ENCODE results near the gene OR5L2. TPM values are rescaled to one million over a fixed set of nuclear protein-coding genes. Genes with fewer than 3 reads are reported as not detected.
"Not testable (repeated sequence)": the region's sequence is repeated elsewhere in the genome, so short reads cannot be mapped to it uniquely, and the experiment has no call there.

OR5L2 gene
- not detected for polyA plus RNA-seq (ENCODE audit: insufficient read length in 4 of 4)

DNA sequence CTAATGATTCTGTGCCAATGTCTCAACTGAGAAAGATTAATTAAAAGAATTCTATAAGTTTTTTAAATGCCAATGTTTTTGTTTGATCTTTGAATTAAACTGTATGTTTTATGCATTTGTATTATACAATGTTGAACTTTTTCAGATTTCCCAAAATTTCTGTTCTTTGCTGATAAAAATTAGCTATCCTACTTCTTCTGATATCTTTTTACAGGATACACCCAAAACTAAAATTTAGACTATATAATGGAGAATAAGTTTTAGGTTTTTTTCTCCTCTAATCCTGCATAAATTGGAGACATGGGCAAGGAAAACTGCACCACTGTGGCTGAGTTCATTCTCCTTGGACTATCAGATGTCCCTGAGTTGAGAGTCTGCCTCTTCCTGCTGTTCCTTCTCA, at the start of gene OR5L2:
Gene OR5L2, plus strand, starts transcription at position 301 of the 400 bp plus-strand sequence. Its CDS starts 0 bp downstream, at position 301.
- no peak for DNase-seq (ENCODE audit: low read depth in 4 of 4, low spot score in 3 of 4)

GRCh38 chr11:55791606-55792005, 35.4 kb upstream of the OR5L2 start:
- DNase-seq (ENCODE audit: low read depth in 4 of 4, low spot score in 3 of 4): no peak

DNA sequence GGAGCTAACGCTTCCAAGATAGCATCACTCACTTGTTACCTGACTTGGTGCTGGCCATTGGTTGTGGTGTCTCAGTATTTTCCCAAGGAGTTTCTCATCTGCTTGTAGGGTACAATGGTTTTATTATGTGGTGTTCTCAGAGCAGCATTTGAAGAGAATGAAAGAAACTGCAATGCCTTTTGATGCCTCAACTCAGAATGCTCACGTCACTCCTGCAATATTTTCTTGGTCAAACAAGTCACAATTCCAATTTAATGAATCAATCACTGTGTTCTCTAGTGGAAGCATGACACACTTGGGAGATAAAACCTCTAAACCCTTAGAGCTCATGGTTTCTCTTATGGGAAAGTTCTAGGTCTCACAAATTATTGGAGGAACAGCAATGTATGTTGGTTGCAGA, 33.7 kb upstream of the OR5L2 start:
- no peak for DNase-seq (ENCODE audit: low read depth in 4 of 4, low spot score in 3 of 4)

- DNase-seq (ENCODE audit: low read depth in 4 of 4, low spot score in 3 of 4): no peak
Observed at GRCh38 chr11:55795256-55795655, 31.8 kb upstream of the OR5L2 start, which contains the start of gene OR5D14. OR5D14 (plus strand) TSS chr11:55795556; CDS start chr11:55795556, 0 bp downstream.

- no peak for DNase-seq (ENCODE audit: low read depth in 4 of 4, low spot score in 3 of 4)
Observed at GRCh38 chr11:55806248-55806647, 20.8 kb upstream of the OR5L2 start.

- DNase-seq (ENCODE audit: low read depth in 4 of 4, low spot score in 3 of 4): no peak
Observed at GRCh38 chr11:55811067-55811466, 16.0 kb upstream of the OR5L2 start, which contains the start of gene OR5L1. OR5L1 (plus strand) TSS chr11:55811367; CDS start chr11:55811467, 100 bp downstream.

DNA sequence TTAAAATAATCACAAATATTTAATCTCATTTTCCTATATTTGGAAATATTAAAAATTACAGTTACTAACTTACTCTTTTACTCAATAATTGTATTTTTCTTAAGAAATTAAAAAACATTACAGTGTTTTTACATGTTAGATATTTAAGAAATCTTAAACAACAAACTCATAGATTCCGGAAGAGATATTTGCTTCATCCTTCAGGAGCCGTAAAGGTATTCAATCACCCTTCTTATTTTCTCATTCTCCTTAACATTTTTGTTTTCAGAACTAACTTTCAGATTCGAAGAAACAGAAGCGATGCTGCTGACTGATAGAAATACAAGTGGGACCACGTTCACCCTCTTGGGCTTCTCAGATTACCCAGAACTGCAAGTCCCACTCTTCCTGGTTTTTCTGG, 7.7 kb upstream of the OR5L2 start, which contains the start of gene OR5D18:
Gene OR5D18, plus strand, starts transcription at position 301 of the 400 bp plus-strand sequence. Its CDS starts 0 bp downstream, at position 301.
- DNase-seq (ENCODE audit: low read depth in 4 of 4, low spot score in 3 of 4): no peak

GRCh38 chr11:55838452-55838851, 11.4 kb downstream of the OR5L2 start, which contains the start of gene OR5D16:
OR5D16 (plus strand) TSS chr11:55838752; CDS start chr11:55838752, 0 bp downstream.
- no peak for DNase-seq (ENCODE audit: low read depth in 4 of 4, low spot score in 3 of 4)

DNA sequence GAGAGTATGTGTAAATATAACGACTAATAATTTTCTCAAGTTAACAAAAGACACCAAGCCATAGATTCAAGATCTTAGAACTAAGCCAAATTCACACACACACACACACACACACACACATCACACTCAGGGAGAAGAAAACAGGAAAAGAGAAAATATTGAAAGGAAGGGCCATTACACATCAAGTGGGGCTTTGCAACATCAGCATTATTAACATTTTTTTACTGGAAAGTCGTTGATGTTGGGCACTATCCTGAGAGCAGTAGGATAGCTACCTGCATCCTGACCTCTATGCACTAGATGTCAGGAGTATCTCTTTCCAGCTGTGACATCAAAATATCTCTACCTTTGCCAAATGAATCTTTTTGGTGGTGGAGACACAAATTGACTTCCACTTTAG, 20.4 kb downstream of the OR5L2 start:
- no peak for DNase-seq (ENCODE audit: low read depth in 4 of 4, low spot score in 3 of 4)

DNA sequence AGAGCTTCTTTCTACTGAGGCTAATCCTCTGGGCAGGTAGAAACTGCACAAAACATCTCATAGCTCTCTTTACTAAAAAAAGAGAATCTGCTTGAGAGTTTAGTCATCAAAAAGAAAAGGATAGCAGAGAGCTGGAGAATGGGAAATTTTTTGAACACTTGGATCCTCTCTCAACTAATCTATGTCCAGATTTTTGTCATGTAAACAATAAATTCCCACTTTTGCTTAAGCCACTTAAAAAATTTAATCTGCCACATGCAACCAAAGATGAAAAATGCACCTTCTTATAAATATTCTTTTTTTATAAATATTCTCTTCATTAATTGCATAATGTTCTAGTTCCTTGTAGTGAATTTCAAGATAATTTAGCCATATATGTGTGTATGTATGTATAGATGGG, 22.0 kb downstream of the OR5L2 start:
- no peak for DNase-seq (ENCODE audit: low read depth in 4 of 4, low spot score in 3 of 4)

GRCh38 chr11:55852141-55852540, 25.1 kb downstream of the OR5L2 start:
- no peak for DNase-seq (ENCODE audit: low read depth in 4 of 4, low spot score in 3 of 4)

GRCh38 chr11:55854704-55855103, 27.7 kb downstream of the OR5L2 start:
- no peak for DNase-seq (ENCODE audit: low read depth in 4 of 4, low spot score in 3 of 4)

GRCh38 chr11:55867354-55867753, 40.3 kb downstream of the OR5L2 start:
- not testable (repeated sequence) for DNase-seq (ENCODE audit: low read depth in 4 of 4, low spot score in 3 of 4)

DNA sequence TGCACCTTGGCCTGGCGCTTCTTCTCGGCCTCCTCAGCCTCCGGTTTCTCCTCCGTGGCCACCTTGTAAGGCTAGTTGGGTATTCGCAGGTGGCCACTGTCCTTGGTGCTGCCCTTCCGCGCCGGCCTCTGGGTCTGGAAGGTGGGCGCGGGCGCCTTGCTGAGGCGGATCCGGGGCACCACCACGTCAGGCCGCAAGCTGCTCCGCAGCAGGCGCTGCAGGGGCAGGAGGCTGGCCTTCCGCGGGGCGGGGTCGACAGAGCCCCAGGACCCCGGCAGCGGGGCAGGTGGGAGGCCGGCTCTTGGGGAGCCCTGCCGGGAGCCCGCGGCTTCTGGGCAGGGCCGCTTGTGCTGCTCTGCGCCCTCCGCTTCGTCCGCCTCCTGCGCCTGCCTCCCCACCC, 45.7 kb downstream of the OR5L2 start:
- not testable (repeated sequence) for DNase-seq (ENCODE audit: low read depth in 4 of 4, low spot score in 3 of 4)

DNA sequence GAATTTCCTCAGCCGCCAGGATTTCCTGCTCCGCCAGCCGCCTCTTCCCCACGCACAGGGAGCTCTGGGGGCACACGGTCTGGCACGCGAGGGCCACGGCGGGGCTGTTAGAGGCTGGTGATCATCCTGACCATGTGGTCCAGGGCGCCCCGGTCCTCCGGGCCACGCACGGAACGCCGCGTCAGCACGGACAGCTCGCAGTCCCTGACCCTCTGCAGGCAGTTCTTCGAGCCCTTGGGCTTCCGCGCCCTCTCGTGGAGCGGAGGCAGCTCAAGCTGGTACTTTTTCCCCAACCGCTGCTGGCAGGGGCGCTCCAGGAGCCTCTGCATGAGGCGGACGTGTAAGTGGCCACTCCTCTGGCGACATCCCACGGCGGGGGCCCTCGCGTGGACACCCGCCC, 46.1 kb downstream of the OR5L2 start:
- not testable (repeated sequence) for DNase-seq (ENCODE audit: low read depth in 4 of 4, low spot score in 3 of 4)

Other genes starting within 250 kb of the OR5L2 start
- gene OR4C11, start 219.6 kb upstream of the OR5L2 start, polyA plus RNA-seq (ENCODE audit: insufficient read length in 4 of 4): not detected
- gene OR4P4, start 192.1 kb upstream of the OR5L2 start, polyA plus RNA-seq (ENCODE audit: insufficient read length in 4 of 4): under 1 TPM in 3 of 4 donors, not detected in 1; 0.08 to 0.17 (median 0.08) TPM
- not detected for gene OR4S2, start 178.9 kb upstream of the OR5L2 start, polyA plus RNA-seq (ENCODE audit: insufficient read length in 4 of 4)
- gene OR4C6, start 165.0 kb upstream of the OR5L2 start, polyA plus RNA-seq (ENCODE audit: insufficient read length in 4 of 4): not detected
- not detected for gene OR5D13, start 53.8 kb upstream of the OR5L2 start, polyA plus RNA-seq (ENCODE audit: insufficient read length in 4 of 4)
- not detected for gene OR5D14, start 31.7 kb upstream of the OR5L2 start, polyA plus RNA-seq (ENCODE audit: insufficient read length in 4 of 4)
- not detected for gene OR5L1, start 15.9 kb upstream of the OR5L2 start, polyA plus RNA-seq (ENCODE audit: insufficient read length in 4 of 4)
- not detected for gene OR5D18, start 7.6 kb upstream of the OR5L2 start, polyA plus RNA-seq (ENCODE audit: insufficient read length in 4 of 4)
- not detected for gene OR5D16, start 11.5 kb downstream of the OR5L2 start, polyA plus RNA-seq (ENCODE audit: insufficient read length in 4 of 4)
- not detected for gene TRIM51, start 56.1 kb downstream of the OR5L2 start, polyA plus RNA-seq (ENCODE audit: insufficient read length in 4 of 4)
- not detected for gene OR5W2, start 87.4 kb downstream of the OR5L2 start, polyA plus RNA-seq (ENCODE audit: insufficient read length in 4 of 4)
- gene OR5I1, start 109.2 kb downstream of the OR5L2 start, polyA plus RNA-seq (ENCODE audit: insufficient read length in 4 of 4): not detected
- not detected for gene OR10AG1, start 142.7 kb downstream of the OR5L2 start, polyA plus RNA-seq (ENCODE audit: insufficient read length in 4 of 4)
- not detected for gene OR5F1, start 167.4 kb downstream of the OR5L2 start, polyA plus RNA-seq (ENCODE audit: insufficient read length in 4 of 4)
- gene OR5AS1, start 200.4 kb downstream of the OR5L2 start, polyA plus RNA-seq (ENCODE audit: insufficient read length in 4 of 4): under 1 TPM; 0.01 to 0.03 (median 0.03) TPM

Measured in left renal pelvis (tissue), 4 donors.